GM12891 (cell line): ENCODE results near the gene RAPGEF4.

ENCODE experiments used
- POLR2A ChIP-seq: IDR thresholded peaks from 2 replicates; pipeline ENCODE4 v1.6.1; 2011; ENCODE audit warnings: low read depth, low read length, control low read depth
- POLR2AphosphoS5 ChIP-seq: IDR thresholded peaks from 2 replicates; pipeline ENCODE4 v1.6.1; 2011; ENCODE audit warnings: low read depth, low read length, control low read depth

GRCh38 chr2:173095356-173095755 lies 359.7 kb downstream of the RAPGEF4 start:
- TF ChIP-seq POLR2A (no peak), POLR2AphosphoS5 (no peak)
